H1 (cell line): Measurements from ENCODE around the gene BHMT. TPM values are rescaled to one million over a fixed set of nuclear protein-coding genes. Genes with fewer than 3 reads are reported as not detected.

Experiments used
- CTCF ChIA-PET: fragments of 300-600 bp; sonication (Branson Sonifier 250); formaldehyde crosslinking; loops from one replicate; lab custom pipeline; 2021; ENCODE audit not compliant: partially characterized antibody; lab: Charles Lee
- POLR2A ChIA-PET: fragments of 300-600 bp; sonication (Branson Sonifier 250); formaldehyde crosslinking; loops from one replicate; lab custom pipeline; 2021; ENCODE audit warnings: inconsistent platforms; ENCODE audit not compliant: partially characterized antibody; lab: Charles Lee
- DNase-seq, 2 experiments: peaks; one replicate each; pipeline versions ENCODE4 v3.0.0 to v3.0.0-alpha.2; 2010 to 2022; ENCODE audit warnings: low spot score in 2 of 2, low read depth in 1 of 2, mixed read lengths in 1 of 2
- FAIRE-seq: peaks from 2 replicates; lab custom pipeline; 2011; peaks lifted over from hg19 to GRCh38; lab: Jason Lieb, UNC
- H2AFZ ChIP-seq: 2 replicates; pipeline ENCODE4 v1.8.1; 2012; ENCODE audit warnings: low read length, inconsistent platforms
- H2AK5ac ChIP-seq: 2 replicates; pipeline ENCODE4 v1.6.1; 2013; ENCODE audit warnings: low read depth, low read length
- H2BK120ac ChIP-seq: replicated peaks from 2 replicates; pipeline ENCODE3; 2013; ENCODE audit warnings: low read depth, low read length, inconsistent platforms
- H2BK12ac ChIP-seq: 2 replicates; pipeline ENCODE4 v1.6.1; 2013; ENCODE audit warnings: low read depth, low read length
- H2BK15ac ChIP-seq: 2 replicates; pipeline ENCODE4 v1.6.1; 2013; ENCODE audit warnings: low read length
- H2BK20ac ChIP-seq: 2 replicates; pipeline ENCODE4 v1.6.1; 2013; ENCODE audit warnings: low read length
- H2BK5ac ChIP-seq: 2 replicates; pipeline ENCODE4 v1.6.1; 2013; ENCODE audit warnings: low read depth, low read length
- H3K14ac ChIP-seq: 2 replicates; pipeline ENCODE4 v1.6.1; 2013; ENCODE audit warnings: inconsistent platforms; ENCODE audit not compliant: insufficient read length
- H3K18ac ChIP-seq: 2 replicates; pipeline ENCODE4 v1.6.1; 2013; ENCODE audit warnings: low read length; ENCODE audit errors: extremely low read depth
- H3K23ac ChIP-seq: 2 replicates; pipeline ENCODE4 v1.6.1; 2013; ENCODE audit warnings: inconsistent platforms; ENCODE audit not compliant: insufficient read length
- H3K23me2 ChIP-seq: 2 replicates; pipeline ENCODE4 v1.6.1; 2013; ENCODE audit warnings: low read depth, low read length
- H3K27ac ChIP-seq: 2 replicates; pipeline ENCODE4 v1.6.1; 2011; ENCODE audit warnings: low read depth, low read length, inconsistent platforms
- H3K27me3 ChIP-seq, 4 experiments: replicated peaks in 1 of 4; 1 replicate in 1 of 4; 2 replicates in 3 of 4; pipeline versions ENCODE4 v1.6.1 to v1.8.1; 2011 to 2013; ENCODE audit warnings: low read length in 3 of 4, mild to moderate bottlenecking in 3 of 4, inconsistent platforms in 2 of 4, mixed read lengths in 2 of 4, moderate library complexity in 1 of 4; ENCODE audit not compliant: control insufficient read depth in 3 of 4, insufficient read depth in 3 of 4; ENCODE audit errors: extremely low read depth in 1 of 4
- H3K36me3 ChIP-seq, 4 experiments: 2 replicates each; pipeline versions ENCODE4 v1.6.1 to v1.8.1; 2011 to 2013; ENCODE audit warnings: mild to moderate bottlenecking in 4 of 4, low read length in 3 of 4, moderate library complexity in 2 of 4, control low read depth in 1 of 4, inconsistent platforms in 1 of 4; ENCODE audit not compliant: insufficient read depth in 4 of 4, control insufficient read depth in 2 of 4
- H3K4ac ChIP-seq: replicated peaks from 2 replicates; pipeline ENCODE3; 2013; ENCODE audit warnings: low read length, low read depth, mixed read lengths, inconsistent platforms; ENCODE audit not compliant: insufficient read length
- H3K4me1 ChIP-seq, 4 experiments: replicated peaks in 1 of 4; 1 replicate in 1 of 4; 2 replicates in 3 of 4; pipeline versions ENCODE4 v1.6.1 to v1.8.1; 2011 to 2013; ENCODE audit warnings: low read length in 3 of 4, inconsistent platforms in 2 of 4, mixed read lengths in 1 of 4; ENCODE audit not compliant: insufficient read depth in 4 of 4, control insufficient read depth in 3 of 4
- H3K4me2 ChIP-seq, 2 experiments: 2 replicates each; pipeline versions ENCODE4 v1.6.1 to v1.8.1; 2011 to 2013; ENCODE audit warnings: low read depth in 2 of 2, low read length in 2 of 2, control low read depth in 1 of 2, inconsistent platforms in 1 of 2, mild to moderate bottlenecking in 1 of 2; ENCODE audit not compliant: insufficient read depth in 1 of 2
- H3K4me3 ChIP-seq, 4 experiments: fragments of 200-600, 300-600 bp in 1 of 4; sonication (generic), shearing (Covaris generic), sonication (Bioruptor Twin) in 1 of 4; 2 replicates each; pipeline versions ENCODE4 v1.5.1 to v1.8.1; 2011 to 2016; ENCODE audit warnings: low read length in 4 of 4, low read depth in 3 of 4, control low read depth in 2 of 4, inconsistent platforms in 2 of 4, mild to moderate bottlenecking in 2 of 4, mixed read lengths in 1 of 4, moderate library complexity in 1 of 4; ENCODE audit not compliant: insufficient read depth in 2 of 4; ENCODE audit errors: extremely low read depth in 1 of 4
- H3K56ac ChIP-seq: replicated peaks from 2 replicates; pipeline ENCODE3; 2013; ENCODE audit warnings: low read depth, mild to moderate bottlenecking, mixed read lengths, low read length, inconsistent platforms; ENCODE audit not compliant: insufficient read length
- H3K79me1 ChIP-seq: 2 replicates; pipeline ENCODE4 v1.6.1; 2013; ENCODE audit warnings: low read depth, low read length, control low read depth
- H3K79me2 ChIP-seq, 2 experiments: 2 replicates each; pipeline versions ENCODE4 v1.6.1 to v1.8.1; 2012 to 2013; ENCODE audit warnings: low read length in 2 of 2, mild to moderate bottlenecking in 2 of 2, inconsistent platforms in 1 of 2; ENCODE audit not compliant: insufficient read depth in 2 of 2, control insufficient read depth in 1 of 2
- H3K9ac ChIP-seq, 4 experiments: replicated peaks in 1 of 4; 1 replicate in 1 of 4; 2 replicates in 3 of 4; pipeline versions ENCODE4 v1.6.1 to v1.8.1; 2011 to 2013; ENCODE audit warnings: low read depth in 3 of 4, low read length in 3 of 4, control low read depth in 2 of 4, mild to moderate bottlenecking in 2 of 4, moderate library complexity in 2 of 4, inconsistent platforms in 1 of 4; ENCODE audit errors: extremely low read depth in 1 of 4
- H3K9me3 ChIP-seq, 2 experiments: 2 replicates each; pipeline versions ENCODE4 v1.6.1 to v1.8.1; 2012 to 2013; ENCODE audit warnings: mild to moderate bottlenecking in 2 of 2, moderate library complexity in 2 of 2, control low read depth in 1 of 2, inconsistent platforms in 1 of 2, low read depth in 1 of 2, low read length in 1 of 2, mixed read lengths in 1 of 2; ENCODE audit not compliant: insufficient read depth in 2 of 2
- H4K20me1 ChIP-seq, 2 experiments: replicated peaks in 1 of 2; 2 replicates each; pipeline versions ENCODE3 to v1.8.1; 2011 to 2013; ENCODE audit warnings: inconsistent platforms in 2 of 2, low read length in 2 of 2, mild to moderate bottlenecking in 1 of 2; ENCODE audit not compliant: insufficient read depth in 2 of 2, control insufficient read depth in 1 of 2
- H4K5ac ChIP-seq: 2 replicates; pipeline ENCODE4 v1.6.1; 2013; ENCODE audit warnings: low read length, low read depth, mixed read lengths, inconsistent platforms; ENCODE audit not compliant: insufficient read length
- H4K8ac ChIP-seq: 2 replicates; pipeline ENCODE4 v1.8.0; 2013; ENCODE audit warnings: mild to moderate bottlenecking, moderate library complexity, low read length, inconsistent platforms; ENCODE audit not compliant: insufficient read depth; ENCODE audit errors: extremely low read depth
- H4K91ac ChIP-seq: replicated peaks from 2 replicates; pipeline ENCODE3; 2013; ENCODE audit warnings: low read length, mixed read lengths, inconsistent platforms; ENCODE audit not compliant: insufficient read length
- CTBP2 ChIP-seq: IDR thresholded peaks from 2 replicates; pipeline ENCODE4 v1.7.0; 2011; ENCODE audit warnings: borderline replicate concordance, mild to moderate bottlenecking, moderate library complexity, mixed read lengths, low read length; ENCODE audit not compliant: insufficient read depth, insufficient read length
- CTCF ChIP-seq, 3 experiments: IDR thresholded peaks; 1 replicate in 2 of 3; 2 replicates in 1 of 3; pipeline versions ENCODE4 v1.5.1 to v1.6.1; 2011; ENCODE audit warnings: low read length in 3 of 3, mild to moderate bottlenecking in 3 of 3, inconsistent platforms in 2 of 3, low read depth in 1 of 3, moderate library complexity in 1 of 3; ENCODE audit not compliant: insufficient read depth in 1 of 3; ENCODE audit errors: control extremely low read depth in 1 of 3
- EGR1 ChIP-seq: IDR thresholded peaks from 2 replicates; pipeline ENCODE4 v1.6.1; 2011; ENCODE audit warnings: low read depth, low read length, borderline replicate concordance
- EZH2 ChIP-seq: fragments of 200-600 bp; sonication (generic); IDR thresholded peaks from 2 replicates; pipeline ENCODE4 v1.7.1; 2012; ENCODE audit warnings: low read depth, mild to moderate bottlenecking, moderate library complexity, low read length, inconsistent platforms; ENCODE audit not compliant: severe bottlenecking
- JUN ChIP-seq: IDR thresholded peaks from 2 replicates; pipeline ENCODE4 v1.6.1; 2011; ENCODE audit warnings: low read depth, mild to moderate bottlenecking, improper control_type of control experiment, low read length
- JUND ChIP-seq: IDR thresholded peaks from 2 replicates; pipeline ENCODE4 v1.6.1; 2011; ENCODE audit warnings: mild to moderate bottlenecking, improper control_type of control experiment, low read length
- KDM4A ChIP-seq: IDR thresholded peaks from one replicate; pipeline ENCODE4 v1.7.1; 2012; ENCODE audit warnings: low read depth, mild to moderate bottlenecking, moderate library complexity, low read length, inconsistent platforms; ENCODE audit not compliant: severe bottlenecking
- NRF1 ChIP-seq: IDR thresholded peaks from 2 replicates; pipeline ENCODE4 v1.6.1; 2011; ENCODE audit warnings: mild to moderate bottlenecking, low read depth, low read length, improper control_type of control experiment
- SIRT6 ChIP-seq: IDR thresholded peaks from one replicate; pipeline ENCODE4 v1.7.1; 2012; ENCODE audit warnings: low read length, inconsistent platforms
- TAF1 ChIP-seq: IDR thresholded peaks from 2 replicates; pipeline ENCODE4 v1.6.1; 2011; ENCODE audit warnings: mild to moderate bottlenecking, low read depth, low read length
- TBP ChIP-seq: IDR thresholded peaks from 2 replicates; pipeline ENCODE4 v1.6.1; 2011; ENCODE audit warnings: low read depth, low read length, improper control_type of control experiment
- TEAD4 ChIP-seq: IDR thresholded peaks from 2 replicates; pipeline ENCODE4 v1.6.1; 2012; ENCODE audit warnings: low read depth, low read length, inconsistent platforms, mixed read lengths
- WGBS, 2 experiments: shearing (Covaris generic) in 1 of 2; methylation state at CpG; one replicate each; pipeline versions ENCODE4 v1.1.6 to v1.1.7; 2013 to 2015; ENCODE audit warnings: low lambda C conversion rate in 2 of 2, mixed read lengths in 2 of 2, inconsistent platforms in 1 of 2, low coverage in 1 of 2, missing lambda C conversion rate in 1 of 2; ENCODE audit not compliant: insufficient replicate concordance in 2 of 2, insufficient coverage in 1 of 2, insufficient read length in 1 of 2; ENCODE audit errors: extremely low coverage in 1 of 2, missing lambda C conversion rate in 1 of 2; 5-methylcytosine and 5-hydroxymethylcytosine counted together
- polyA plus RNA-seq, 7 experiments: library from polyadenylated mRNA; depleted of rRNA in 3 of 7; stranded (reverse) in 5 of 7; unstranded in 2 of 7; fragments of >200 nt in 5 of 7; fragments of 200-250 nt in 2 of 7; gene quantifications; 1 replicate in 5 of 7; 2 replicates in 1 of 7; 4 replicates in 1 of 7; pipeline versions ENCODE4 v1.2.1 to v1.2.3, GENCODE V29; 2011 to 2013; ENCODE audit warnings: missing spikeins in 2 of 7, mixed read lengths in 2 of 7
- total RNA-seq: library from RNA; stranded (reverse); fragmentation: NEBNext Ultra II Directional; extraction: Animal tissue kit (Norgen Biotek cat#: 25700); gene quantifications from 2 replicates; pipeline ENCODE4 v1.2.1, GENCODE V29; 2021

Gene BHMT
- total and polyA plus RNA-seq, 2 of the 8 experiments (the other 6 are each of a cell fraction or from before 2014, with no cell fraction given), result 0.54 to 1.6 TPM

GRCh38 chr5:79149433-79149832 is 37.8 kb downstream of the BHMT start:
- no peaks in the 10 kb centered on the region for H3K79me2 ChIP-seq
- 86% methylated on average over 3 of the region's 3 CpGs; no CpG with 5 or more reads in 1 of the 2 experiments for WGBS, 2 experiments
- H3K4me2 ChIP-seq, result no peak overlapping the region
- H4K20me1 ChIP-seq, result no peaks in the 10 kb centered on the region
- no peaks in the 10 kb centered on the region for H3K27me3 ChIP-seq
- H3K56ac ChIP-seq, result no peak overlapping the region
- H2BK120ac ChIP-seq, result no peak overlapping the region
- FAIRE-seq, result no peak
- CTCF ChIA-PET, result interaction anchor here (0.7 to 1.2 kb wide), 2 partner anchors 16 to 84 kb away, joined by 3 to 4 read pairs; no protein-coding TSS in a partner anchor
- H3K9ac ChIP-seq, result no peak overlapping the region
- H2BK15ac ChIP-seq, result no peak overlapping the region
- H3K9me3 ChIP-seq, result no peaks in the 10 kb centered on the region
- TF ChIP-seq JUND (no peak), SIRT6 (no peak), KDM4A (no peak), TBP (no peak), TEAD4 (no peak), EGR1 (no peak), EZH2 (no peak), NRF1 (no peak), CTCF (IDR thresholded peaks at IDR 0.05; ENCODE audit: control extremely low read depth in 1 of 3, insufficient read depth in 1 of 3, low read depth in 1 of 3, low read length in 3 of 3) (no peak), CTBP2 (no peak), TAF1 (no peak), JUN (no peak)
- TF ChIP-seq, all 59 proteins: peak for 0
- no peak overlapping the region for H3K18ac ChIP-seq
- H3K4me3 ChIP-seq, result no peak overlapping the region
- H3K4ac ChIP-seq, result no peak overlapping the region
- no peak overlapping the region for H2AK5ac ChIP-seq
- no peaks in the 10 kb centered on the region for H3K36me3 ChIP-seq
- no peak overlapping the region for H4K91ac ChIP-seq
- DNase-seq, result no peak
- H4K8ac ChIP-seq, result no peak overlapping the region
- H3K14ac ChIP-seq, result no peak overlapping the region
- H2BK20ac ChIP-seq, result no peak overlapping the region
- no peak overlapping the region for H2AFZ ChIP-seq
- no peak overlapping the region for H3K27ac ChIP-seq
- peaks cover 0 to 6% (median 4%) of the 10 kb centered on the region in 4 experiments; a peak in 5 of 7 replicates for H3K4me1 ChIP-seq
- H2BK5ac ChIP-seq, result no peak overlapping the region
- H4K5ac ChIP-seq, result no peak overlapping the region
- no peak overlapping the region for H2BK12ac ChIP-seq
- no peak overlapping the region for H3K23ac ChIP-seq
- POLR2A ChIA-PET, result no interaction called here
- H3K23me2 ChIP-seq, result peaks cover 2% of the 10 kb centered on the region; the same call in 1 of the 2 replicates
- H3K79me1 ChIP-seq, result no peaks in the 10 kb centered on the region
